HepG2 (cell line): ENCODE results near the gene NTMT1. TPM values are rescaled to one million over a fixed set of nuclear protein-coding genes. Genes with fewer than 3 reads are reported as not detected.
A peak's percentile ranks its signal among the peaks of the same experiment; 100 is the strongest.

Experiments
- AHR ChIP-seq: IDR thresholded peaks from 2 replicates; pipeline ENCODE4 v1.6.1; 2018; ENCODE audit warnings: missing genetic modification reagents, missing compliant biosample characterization
- CBX1 ChIP-seq: IDR thresholded peaks from one replicate; pipeline ENCODE4 v1.6.1; 2016; ENCODE audit warnings: antibody characterized with exemption, low read depth
- FIP1L1 ChIP-seq: fragments of 200-400 bp; formaldehyde crosslinking; IDR thresholded peaks from 2 replicates; pipeline ENCODE4 v1.6.1; 2018; ENCODE audit warnings: low read depth, mild to moderate bottlenecking, low read length, moderate library complexity, borderline replicate concordance; ENCODE audit not compliant: insufficient read depth
- SP2 ChIP-seq: sonication (generic); formaldehyde crosslinking; IDR thresholded peaks from 2 replicates; pipeline ENCODE4 v1.5.1; 2020; ENCODE audit warnings: mild to moderate bottlenecking, missing genetic modification reagents
- U2AF1 ChIP-seq: fragments of 200-400 bp; formaldehyde crosslinking; optimal IDR thresholded peaks from 2 replicates; pipeline ENCODE3; 2017; ENCODE audit warnings: mild to moderate bottlenecking, low read depth, low read length
- ZBTB3 ChIP-seq: sonication (generic); formaldehyde crosslinking; IDR thresholded peaks from 2 replicates; pipeline ENCODE4 v1.4.0; 2020; ENCODE audit warnings: low read depth, mild to moderate bottlenecking, moderate library complexity, missing genetic modification reagents, borderline replicate concordance
- ZNF615 ChIP-seq: sonication (generic); formaldehyde crosslinking; IDR thresholded peaks from 2 replicates; pipeline ENCODE4 v1.5.0; 2020; ENCODE audit warnings: mild to moderate bottlenecking, missing genetic modification reagents, borderline replicate concordance
- polyA plus RNA-seq, 8 experiments: library from polyadenylated mRNA; depleted of rRNA in 3 of 8; stranded (reverse) in 7 of 8; unstranded in 1 of 8; fragments of >200 nt; fragmentation: Illumina TruSeq in 4 of 8; extraction: Trizol in 4 of 8; gene quantifications; 2 replicates each; pipeline versions ENCODE4 v1.2.1 to v1.2.3, GENCODE V29; 2011 to 2016; ENCODE audit warnings: low read depth in 4 of 8, missing spikeins in 1 of 8, mixed read lengths in 1 of 8; ENCODE audit not compliant: insufficient read depth in 1 of 8
- total RNA-seq, 5 experiments: library from RNA; depleted of rRNA; stranded (reverse); fragments of >200 nt; fragmentation: Illumina TruSeq; extraction: Trizol; gene quantifications; 2 replicates each; pipeline ENCODE4 v1.2.3, GENCODE V29; 2016; ENCODE audit warnings: low read depth in 1 of 5
- TF ChIP-seq, protein P1 (sequence below): IDR thresholded peaks from 2 replicates; pipeline ENCODE4 v1.6.1; 2018; ENCODE audit warnings: missing genetic modification reagents
- TF ChIP-seq, protein P2 (sequence below): sonication (generic); formaldehyde crosslinking; IDR thresholded peaks from 2 replicates; pipeline ENCODE4 v1.9.0; 2022; ENCODE audit warnings: missing genetic modification reagents, mild to moderate bottlenecking, borderline replicate concordance
- TF ChIP-seq, protein P3 (sequence below): sonication (generic); formaldehyde crosslinking; IDR thresholded peaks from 2 replicates; pipeline ENCODE4 v1.4.0; 2020; ENCODE audit warnings: missing genetic modification reagents
- TF ChIP-seq, protein P4 (sequence below): sonication (generic); formaldehyde crosslinking; IDR thresholded peaks from 2 replicates; pipeline ENCODE4 v1.5.0; 2020; ENCODE audit warnings: mild to moderate bottlenecking, missing genetic modification reagents, moderate library complexity
- TF ChIP-seq, protein P5 (sequence below): sonication (generic); formaldehyde crosslinking; IDR thresholded peaks from 2 replicates; pipeline ENCODE4 v1.5.1; 2020; ENCODE audit warnings: mild to moderate bottlenecking, moderate library complexity, missing genetic modification reagents
- TF ChIP-seq, protein P6 (sequence below): sonication (generic); formaldehyde crosslinking; conservative IDR thresholded peaks from 2 replicates; pipeline ENCODE4 v1.4.0; 2020; ENCODE audit warnings: missing genetic modification reagents
- TF ChIP-seq, protein P7 (sequence below): sonication (generic); formaldehyde crosslinking; IDR thresholded peaks from 2 replicates; pipeline ENCODE4 v1.4.0; 2020; ENCODE audit warnings: missing genetic modification reagents, borderline replicate concordance

NTMT1 gene
- total and polyA plus RNA-seq, 2 of the 13 experiments (the other 11 are each of a cell fraction or from before 2014, with no cell fraction given), result 49.1 to 53.8 TPM

DNA sequence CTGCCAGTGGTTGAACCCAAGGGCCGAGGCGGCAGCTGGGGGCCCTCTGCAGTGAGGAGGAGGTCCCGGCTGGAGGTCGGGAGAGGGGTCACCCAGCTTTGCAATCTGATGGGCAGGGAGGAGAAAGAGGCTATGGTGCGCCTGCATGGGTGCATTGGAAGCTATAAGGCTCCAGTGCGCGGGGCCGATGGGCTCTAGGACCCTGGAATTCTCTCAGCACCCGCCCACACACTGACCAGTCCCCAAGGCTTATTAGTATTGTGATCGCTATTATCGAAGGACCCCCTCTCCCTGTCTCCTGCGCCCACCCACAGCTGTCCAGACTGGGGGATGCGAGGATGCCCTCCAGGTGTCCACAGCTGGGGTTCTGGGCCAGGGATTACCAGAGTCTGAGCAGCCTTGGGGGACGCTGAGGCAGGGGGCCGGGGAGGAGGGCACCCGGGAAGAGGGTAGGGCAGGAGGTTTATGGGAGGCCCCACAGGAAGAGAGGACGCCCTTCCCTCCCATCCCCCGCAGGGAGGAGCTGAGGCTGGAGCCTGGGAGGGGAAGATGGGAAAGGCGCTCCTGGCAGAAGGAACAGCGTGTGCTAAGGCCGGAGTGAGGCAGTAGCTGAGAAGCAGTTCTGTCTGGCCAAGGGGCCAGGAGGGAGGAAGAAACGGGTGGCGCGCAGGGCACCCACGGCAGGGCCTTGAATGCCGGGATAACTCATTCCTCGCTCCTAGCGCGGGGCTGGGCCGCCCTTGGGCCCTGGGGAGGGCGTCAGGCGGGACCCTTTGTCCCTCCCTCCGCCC lies 29.2 kb upstream of the NTMT1 start (continued):
- TF ChIP-seq, protein P1, sequence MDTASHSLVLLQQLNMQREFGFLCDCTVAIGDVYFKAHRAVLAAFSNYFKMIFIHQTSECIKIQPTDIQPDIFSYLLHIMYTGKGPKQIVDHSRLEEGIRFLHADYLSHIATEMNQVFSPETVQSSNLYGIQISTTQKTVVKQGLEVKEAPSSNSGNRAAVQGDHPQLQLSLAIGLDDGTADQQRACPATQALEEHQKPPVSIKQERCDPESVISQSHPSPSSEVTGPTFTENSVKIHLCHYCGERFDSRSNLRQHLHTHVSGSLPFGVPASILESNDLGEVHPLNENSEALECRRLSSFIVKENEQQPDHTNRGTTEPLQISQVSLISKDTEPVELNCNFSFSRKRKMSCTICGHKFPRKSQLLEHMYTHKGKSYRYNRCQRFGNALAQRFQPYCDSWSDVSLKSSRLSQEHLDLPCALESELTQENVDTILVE (CRISPR knock-in tag), result 0 out of 2 replicates have a peak, but pooled peaks have one; percentile 2
- TF ChIP-seq, protein P2, sequence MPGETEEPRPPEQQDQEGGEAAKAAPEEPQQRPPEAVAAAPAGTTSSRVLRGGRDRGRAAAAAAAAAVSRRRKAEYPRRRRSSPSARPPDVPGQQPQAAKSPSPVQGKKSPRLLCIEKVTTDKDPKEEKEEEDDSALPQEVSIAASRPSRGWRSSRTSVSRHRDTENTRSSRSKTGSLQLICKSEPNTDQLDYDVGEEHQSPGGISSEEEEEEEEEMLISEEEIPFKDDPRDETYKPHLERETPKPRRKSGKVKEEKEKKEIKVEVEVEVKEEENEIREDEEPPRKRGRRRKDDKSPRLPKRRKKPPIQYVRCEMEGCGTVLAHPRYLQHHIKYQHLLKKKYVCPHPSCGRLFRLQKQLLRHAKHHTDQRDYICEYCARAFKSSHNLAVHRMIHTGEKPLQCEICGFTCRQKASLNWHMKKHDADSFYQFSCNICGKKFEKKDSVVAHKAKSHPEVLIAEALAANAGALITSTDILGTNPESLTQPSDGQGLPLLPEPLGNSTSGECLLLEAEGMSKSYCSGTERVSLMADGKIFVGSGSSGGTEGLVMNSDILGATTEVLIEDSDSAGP, result peak; percentile 29; the same call in 1 of the 2 replicates
- peak; percentile 85 for TF ChIP-seq U2AF1
- TF ChIP-seq, protein P3, sequence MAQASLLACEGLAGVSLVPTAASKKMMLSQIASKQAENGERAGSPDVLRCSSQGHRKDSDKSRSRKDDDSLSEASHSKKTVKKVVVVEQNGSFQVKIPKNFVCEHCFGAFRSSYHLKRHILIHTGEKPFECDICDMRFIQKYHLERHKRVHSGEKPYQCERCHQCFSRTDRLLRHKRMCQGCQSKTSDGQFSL (CRISPR knock-in tag), result no peak; the same call in 1 of the 2 replicates
- TF ChIP-seq, protein P4, sequence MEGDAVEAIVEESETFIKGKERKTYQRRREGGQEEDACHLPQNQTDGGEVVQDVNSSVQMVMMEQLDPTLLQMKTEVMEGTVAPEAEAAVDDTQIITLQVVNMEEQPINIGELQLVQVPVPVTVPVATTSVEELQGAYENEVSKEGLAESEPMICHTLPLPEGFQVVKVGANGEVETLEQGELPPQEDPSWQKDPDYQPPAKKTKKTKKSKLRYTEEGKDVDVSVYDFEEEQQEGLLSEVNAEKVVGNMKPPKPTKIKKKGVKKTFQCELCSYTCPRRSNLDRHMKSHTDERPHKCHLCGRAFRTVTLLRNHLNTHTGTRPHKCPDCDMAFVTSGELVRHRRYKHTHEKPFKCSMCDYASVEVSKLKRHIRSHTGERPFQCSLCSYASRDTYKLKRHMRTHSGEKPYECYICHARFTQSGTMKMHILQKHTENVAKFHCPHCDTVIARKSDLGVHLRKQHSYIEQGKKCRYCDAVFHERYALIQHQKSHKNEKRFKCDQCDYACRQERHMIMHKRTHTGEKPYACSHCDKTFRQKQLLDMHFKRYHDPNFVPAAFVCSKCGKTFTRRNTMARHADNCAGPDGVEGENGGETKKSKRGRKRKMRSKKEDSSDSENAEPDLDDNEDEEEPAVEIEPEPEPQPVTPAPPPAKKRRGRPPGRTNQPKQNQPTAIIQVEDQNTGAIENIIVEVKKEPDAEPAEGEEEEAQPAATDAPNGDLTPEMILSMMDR, result peak; percentile 2; the same call in 1 of the 2 replicates
- TF ChIP-seq ZNF615 (CRISPR knock-in tag), result no peak
- TF ChIP-seq ZBTB3 (CRISPR knock-in tag), result no peak; the same call in 1 of the 2 replicates
- no peak for TF ChIP-seq CBX1
- no peak; the same call in 1 of the 2 replicates for TF ChIP-seq FIP1L1
- TF ChIP-seq, protein P5, sequence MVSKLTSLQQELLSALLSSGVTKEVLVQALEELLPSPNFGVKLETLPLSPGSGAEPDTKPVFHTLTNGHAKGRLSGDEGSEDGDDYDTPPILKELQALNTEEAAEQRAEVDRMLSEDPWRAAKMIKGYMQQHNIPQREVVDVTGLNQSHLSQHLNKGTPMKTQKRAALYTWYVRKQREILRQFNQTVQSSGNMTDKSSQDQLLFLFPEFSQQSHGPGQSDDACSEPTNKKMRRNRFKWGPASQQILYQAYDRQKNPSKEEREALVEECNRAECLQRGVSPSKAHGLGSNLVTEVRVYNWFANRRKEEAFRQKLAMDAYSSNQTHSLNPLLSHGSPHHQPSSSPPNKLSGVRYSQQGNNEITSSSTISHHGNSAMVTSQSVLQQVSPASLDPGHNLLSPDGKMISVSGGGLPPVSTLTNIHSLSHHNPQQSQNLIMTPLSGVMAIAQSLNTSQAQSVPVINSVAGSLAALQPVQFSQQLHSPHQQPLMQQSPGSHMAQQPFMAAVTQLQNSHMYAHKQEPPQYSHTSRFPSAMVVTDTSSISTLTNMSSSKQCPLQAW (CRISPR knock-in tag), result peak; percentile 68
- peak; percentile 21; the same call in 1 of the 2 replicates for TF ChIP-seq SP2 (CRISPR knock-in tag)
- no peak; the same call in 1 of the 2 replicates for TF ChIP-seq AHR
- TF ChIP-seq, protein P6, sequence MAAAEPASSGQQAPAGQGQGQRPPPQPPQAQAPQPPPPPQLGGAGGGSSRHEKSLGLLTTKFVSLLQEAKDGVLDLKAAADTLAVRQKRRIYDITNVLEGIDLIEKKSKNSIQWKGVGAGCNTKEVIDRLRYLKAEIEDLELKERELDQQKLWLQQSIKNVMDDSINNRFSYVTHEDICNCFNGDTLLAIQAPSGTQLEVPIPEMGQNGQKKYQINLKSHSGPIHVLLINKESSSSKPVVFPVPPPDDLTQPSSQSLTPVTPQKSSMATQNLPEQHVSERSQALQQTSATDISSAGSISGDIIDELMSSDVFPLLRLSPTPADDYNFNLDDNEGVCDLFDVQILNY (CRISPR knock-in tag), result no peak
- TF ChIP-seq, protein P7, sequence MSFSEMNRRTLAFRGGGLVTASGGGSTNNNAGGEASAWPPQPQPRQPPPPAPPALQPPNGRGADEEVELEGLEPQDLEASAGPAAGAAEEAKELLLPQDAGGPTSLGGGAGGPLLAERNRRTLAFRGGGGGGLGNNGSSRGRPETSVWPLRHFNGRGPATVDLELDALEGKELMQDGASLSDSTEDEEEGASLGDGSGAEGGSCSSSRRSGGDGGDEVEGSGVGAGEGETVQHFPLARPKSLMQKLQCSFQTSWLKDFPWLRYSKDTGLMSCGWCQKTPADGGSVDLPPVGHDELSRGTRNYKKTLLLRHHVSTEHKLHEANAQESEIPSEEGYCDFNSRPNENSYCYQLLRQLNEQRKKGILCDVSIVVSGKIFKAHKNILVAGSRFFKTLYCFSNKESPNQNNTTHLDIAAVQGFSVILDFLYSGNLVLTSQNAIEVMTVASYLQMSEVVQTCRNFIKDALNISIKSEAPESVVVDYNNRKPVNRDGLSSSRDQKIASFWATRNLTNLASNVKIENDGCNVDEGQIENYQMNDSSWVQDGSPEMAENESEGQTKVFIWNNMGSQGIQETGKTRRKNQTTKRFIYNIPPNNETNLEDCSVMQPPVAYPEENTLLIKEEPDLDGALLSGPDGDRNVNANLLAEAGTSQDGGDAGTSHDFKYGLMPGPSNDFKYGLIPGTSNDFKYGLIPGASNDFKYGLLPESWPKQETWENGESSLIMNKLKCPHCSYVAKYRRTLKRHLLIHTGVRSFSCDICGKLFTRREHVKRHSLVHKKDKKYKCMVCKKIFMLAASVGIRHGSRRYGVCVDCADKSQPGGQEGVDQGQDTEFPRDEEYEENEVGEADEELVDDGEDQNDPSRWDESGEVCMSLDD, result no peak; the same call in 1 of the 2 replicates
